ENCODE data around the gene UVRAG. TPM values are rescaled to one million over a fixed set of nuclear protein-coding genes. Genes with fewer than 3 reads are reported as not detected.

Gene UVRAG
- total RNA-seq, 1 donor from 2014 or later = 13.9 TPM

- no peak for DNase-seq (ENCODE audit: low spot score)
- intact Hi-C loops (cut with DNase I) = no loop called here
Observed at GRCh38 chr11:76148231-76148630, 333.2 kb downstream of the UVRAG start.

- no peak for DNase-seq (ENCODE audit: low spot score)
- intact Hi-C loops (cut with DNase I) = no loop called here
Observed at GRCh38 chr11:76148941-76149613, 334.1 kb downstream of the UVRAG start.

GRCh38 chr11:76149713-76150112, 334.7 kb downstream of the UVRAG start:
- intact Hi-C loops (cut with DNase I) = loop anchor here (10.0 kb wide), 1 partner anchor 345 kb away; no protein-coding TSS in a partner anchor
- no peak for DNase-seq (ENCODE audit: low spot score)

- DNase-seq (ENCODE audit: low spot score) = no peak
- intact Hi-C loops (cut with DNase I) = loop anchor here (10.0 kb wide), 1 partner anchor 345 kb away; no protein-coding TSS in a partner anchor
Observed at GRCh38 chr11:76150141-76150540, 335.1 kb downstream of the UVRAG start.

GRCh38 chr11:76151556-76152085, 336.6 kb downstream of the UVRAG start:
- intact Hi-C loops (cut with DNase I) = loop anchor here (1.0 to 10.0 kb wide), 2 partner anchors 255 to 347 kb away; no protein-coding TSS in a partner anchor
- no peak for DNase-seq (ENCODE audit: low spot score)

GRCh38 chr11:76152086-76152681, 337.2 kb downstream of the UVRAG start:
- DNase-seq (ENCODE audit: low spot score) = peak; percentile 92
- intact Hi-C loops (cut with DNase I) = loop anchor here (1.0 to 10.0 kb wide), 2 partner anchors 256 to 347 kb away; no protein-coding TSS in a partner anchor

- intact Hi-C loops (cut with DNase I) = loop anchor here (1.0 to 10.0 kb wide), 2 partner anchors 257 to 348 kb away; no protein-coding TSS in a partner anchor
- DNase-seq (ENCODE audit: low spot score) = no peak
Observed at GRCh38 chr11:76152741-76153570, 337.9 kb downstream of the UVRAG start.

GRCh38 chr11:76153571-76153923, 338.5 kb downstream of the UVRAG start:
- intact Hi-C loops (cut with DNase I) = loop anchor here (10.0 kb wide), 1 partner anchor 349 kb away; no protein-coding TSS in a partner anchor
- DNase-seq (ENCODE audit: low spot score) = no peak

- intact Hi-C loops (cut with DNase I) = loop anchor here (10.0 kb wide), 1 partner anchor 351 kb away; no protein-coding TSS in a partner anchor
Observed at GRCh38 chr11:76155500-76156227, 340.7 kb downstream of the UVRAG start.

GRCh38 chr11:76156971-76157427, 342.0 kb downstream of the UVRAG start:
- intact Hi-C loops (cut with DNase I) = loop anchor here (10.0 kb wide), 1 partner anchor 352 kb away; no protein-coding TSS in a partner anchor
- no peak for DNase-seq (ENCODE audit: low spot score)

More at GRCh38 chr11:76155500-76156227, 340.7 kb downstream of the UVRAG start:
- DNase-seq (ENCODE audit: low spot score) = peak; percentile 49

- no peak for DNase-seq (ENCODE audit: low spot score)
- intact Hi-C loops (cut with DNase I) = loop anchor here (10.0 kb wide), 1 partner anchor 353 kb away; no protein-coding TSS in a partner anchor
Observed at GRCh38 chr11:76157891-76158290, 342.9 kb downstream of the UVRAG start.

GRCh38 chr11:76158394-76159302, 343.6 kb downstream of the UVRAG start:
- intact Hi-C loops (cut with DNase I) = loop anchor here (10.0 kb wide), 1 partner anchor 354 kb away; no protein-coding TSS in a partner anchor
- no peak for DNase-seq (ENCODE audit: low spot score)

- DNase-seq (ENCODE audit: low spot score) = no peak
Observed at GRCh38 chr11:76159303-76159937, 344.4 kb downstream of the UVRAG start.

GRCh38 chr11:76159983-76160661, 345.1 kb downstream of the UVRAG start:
- DNase-seq (ENCODE audit: low spot score) = no peak
- intact Hi-C loops (cut with DNase I) = loop anchor here (10.0 kb wide), 1 partner anchor 355 kb away; no protein-coding TSS in a partner anchor

More at GRCh38 chr11:76159303-76159937, 344.4 kb downstream of the UVRAG start:
- intact Hi-C loops (cut with DNase I) = loop anchor here (10.0 kb wide), 1 partner anchor 355 kb away; no protein-coding TSS in a partner anchor

GRCh38 chr11:76160856-76161255, 345.8 kb downstream of the UVRAG start:
- intact Hi-C loops (cut with DNase I) = no loop called here

GRCh38 chr11:76161261-76161961, 346.4 kb downstream of the UVRAG start:
- intact Hi-C loops (cut with DNase I) = no loop called here
- no peak for DNase-seq (ENCODE audit: low spot score)

More at GRCh38 chr11:76160856-76161255, 345.8 kb downstream of the UVRAG start:
- no peak for DNase-seq (ENCODE audit: low spot score)

All from cardiac septum (tissue), 1 donor.